IMR-90 (cell line): ENCODE data around the gene PYCR2. TPM values are rescaled to one million over a fixed set of nuclear protein-coding genes. Genes with fewer than 3 reads are reported as not detected.
"Not testable (repeated sequence)": the region's sequence is repeated elsewhere in the genome, so short reads cannot be mapped to it uniquely, and the experiment has no call there.

Experiments used
- ATAC-seq: fragments of 200-7000 bp; cut with Tn5 transposase; 2 replicates; pipeline ENCODE4 v1.9.1; 2020; ENCODE audit warnings: low read depth, mild to moderate bottlenecking, moderate library complexity
- BruUV-seq: library from RNA; stranded (reverse); fragments of 400-500 nt; replicated peaks from 2 replicates; lab custom pipeline; 2021; lab: Mats Ljungman, UMichigan
- CTCF ChIA-PET: fragments of 300-600 bp; formaldehyde crosslinking; extraction: SDS; loops from one replicate; lab custom pipeline; 2021; ENCODE audit warnings: antibody characterized with exemption; lab: Yijun Ruan, JAX
- POLR2A ChIA-PET: fragments of 300-600 bp; sonication (Branson Sonifier 250); formaldehyde crosslinking; loops from one replicate; lab custom pipeline; 2022; ENCODE audit warnings: antibody characterized with exemption; ENCODE audit not compliant: unreplicated experiment; lab: Charles Lee
- DNase-seq: peaks from one replicate; pipeline ENCODE4 v3.0.0; 2013
- H2AFZ ChIP-seq: replicated peaks from 2 replicates; pipeline ENCODE3; 2013; ENCODE audit warnings: low read length, mild to moderate bottlenecking; ENCODE audit not compliant: poor library complexity
- H2AK5ac ChIP-seq: 2 replicates; pipeline ENCODE4 v1.6.1; 2013; ENCODE audit warnings: low read depth, low read length, inconsistent platforms
- H2AK9ac ChIP-seq: replicated peaks from 2 replicates; pipeline ENCODE3; 2013; ENCODE audit warnings: mild to moderate bottlenecking, low read depth, low read length, moderate library complexity; ENCODE audit not compliant: poor library complexity
- H2BK120ac ChIP-seq: 2 replicates; pipeline ENCODE4 v1.6.1; 2013; ENCODE audit warnings: low read depth, low read length, inconsistent platforms
- H2BK15ac ChIP-seq: 3 replicates; pipeline ENCODE4 v1.6.1; 2013; ENCODE audit warnings: low read depth, low read length, inconsistent platforms
- H2BK20ac ChIP-seq: 2 replicates; pipeline ENCODE4 v1.6.1; 2013; ENCODE audit warnings: low read depth, mild to moderate bottlenecking, inconsistent platforms, low read length, moderate library complexity
- H2BK5ac ChIP-seq: 2 replicates; pipeline ENCODE4 v1.6.1; 2013; ENCODE audit warnings: mild to moderate bottlenecking, low read depth, low read length, inconsistent platforms; ENCODE audit not compliant: poor library complexity, severe bottlenecking
- H3K14ac ChIP-seq: replicated peaks from 2 replicates; pipeline ENCODE4 v1.6.1; 2013; ENCODE audit warnings: low read depth, low read length, inconsistent platforms
- H3K18ac ChIP-seq: 2 replicates; pipeline ENCODE4 v1.6.1; 2013; ENCODE audit warnings: low read depth, low read length, control low read depth
- H3K23ac ChIP-seq: 2 replicates; pipeline ENCODE4 v1.6.1; 2013; ENCODE audit warnings: low read depth, low read length, inconsistent platforms
- H3K27ac ChIP-seq: 2 replicates; pipeline ENCODE4 v1.5.1; 2013; ENCODE audit warnings: mild to moderate bottlenecking, control low read depth, low read length; ENCODE audit not compliant: insufficient read depth
- H3K27me3 ChIP-seq: 2 replicates; pipeline ENCODE4 v1.6.1; 2013; ENCODE audit warnings: low read length; ENCODE audit not compliant: control insufficient read depth, insufficient read depth
- H3K36me3 ChIP-seq: 2 replicates; pipeline ENCODE4 v1.6.1; 2013; ENCODE audit warnings: low read length, mixed read lengths; ENCODE audit not compliant: control insufficient read depth, insufficient read depth
- H3K4ac ChIP-seq: 2 replicates; pipeline ENCODE4 v1.6.1; 2013; ENCODE audit warnings: low read depth, low read length, inconsistent platforms
- H3K4me1 ChIP-seq: 2 replicates; pipeline ENCODE4 v1.6.1; 2013; ENCODE audit warnings: low read length, mixed read lengths; ENCODE audit not compliant: control insufficient read depth, insufficient read depth
- H3K4me2 ChIP-seq: 2 replicates; pipeline ENCODE4 v1.6.1; 2013; ENCODE audit warnings: low read depth, mild to moderate bottlenecking, control low read depth, low read length, moderate library complexity
- H3K4me3 ChIP-seq: 2 replicates; pipeline ENCODE4 v1.5.1; 2013; ENCODE audit warnings: low read depth, mild to moderate bottlenecking, control low read depth, low read length, moderate library complexity; ENCODE audit not compliant: insufficient read depth
- H3K56ac ChIP-seq: 2 replicates; pipeline ENCODE4 v1.6.1; 2013; ENCODE audit warnings: low read length, inconsistent platforms; ENCODE audit not compliant: insufficient read depth; ENCODE audit errors: extremely low read depth
- H3K79me1 ChIP-seq, 2 experiments: 2 replicates each; pipeline ENCODE4 v1.6.1; 2013; ENCODE audit warnings: low read length in 2 of 2, inconsistent platforms in 1 of 2, low read depth in 1 of 2
- H3K9ac ChIP-seq: 2 replicates; pipeline ENCODE4 v1.6.1; 2013; ENCODE audit warnings: low read depth, low read length, control low read depth
- H3K9me1 ChIP-seq: 2 replicates; pipeline ENCODE4 v1.6.1; 2013; ENCODE audit warnings: low read length, inconsistent platforms; ENCODE audit not compliant: insufficient read depth
- H3K9me3 ChIP-seq: 2 replicates; pipeline ENCODE4 v1.6.1; 2013; ENCODE audit warnings: low read length; ENCODE audit not compliant: control insufficient read depth, insufficient read depth
- H4K20me1 ChIP-seq: 2 replicates; pipeline ENCODE4 v1.6.1; 2013; ENCODE audit warnings: low read length, inconsistent platforms; ENCODE audit not compliant: insufficient read depth
- H4K5ac ChIP-seq: 2 replicates; pipeline ENCODE4 v1.6.1; 2013; ENCODE audit warnings: mild to moderate bottlenecking, low read depth, low read length, control low read depth
- H4K8ac ChIP-seq, 2 experiments: 2 replicates each; pipeline ENCODE4 v1.6.1; 2013; ENCODE audit warnings: low read depth in 2 of 2, low read length in 2 of 2, control low read depth in 1 of 2, inconsistent platforms in 1 of 2
- H4K91ac ChIP-seq: 2 replicates; pipeline ENCODE4 v1.6.1; 2013; ENCODE audit warnings: low read depth, low read length, inconsistent platforms; ENCODE audit not compliant: insufficient read depth
- WGBS, 2 experiments: methylation state at CpG; one replicate each; pipeline versions ENCODE4 v1.1.5 to v1.1.7; 2013; ENCODE audit warnings: missing lambda C conversion rate in 2 of 2; ENCODE audit not compliant: insufficient read length in 1 of 2; ENCODE audit errors: extremely low coverage in 2 of 2; 5-methylcytosine and 5-hydroxymethylcytosine counted together
- dilution Hi-C: fragments of 300-500 bp; cut with HindIII; formaldehyde crosslinking; loops from one replicate; pipeline ENCODE4 v1.14.3; 2018; ENCODE audit warnings: low sequenced_read_pairs; ENCODE audit not compliant: unreplicated experiment
- in situ Hi-C: fragments of 300-500 bp; cut with MboI; formaldehyde crosslinking; loops from 3 replicates; pipeline ENCODE4 v1.14.3; 2019; ENCODE audit warnings: low sequenced_read_pairs, inconsistent platforms, mixed read lengths
- intact Hi-C: fragments of 100-400 bp; cut with micrococcal nuclease; formaldehyde crosslinking; loops from 2 replicates; pipeline ENCODE4 v1.10.0; 2022
- polyA plus RNA-seq, 3 experiments: library from polyadenylated mRNA; depleted of rRNA; stranded (reverse); fragments of >200 nt; gene quantifications; 2 replicates each; pipeline ENCODE4 v1.2.3, GENCODE V29; 2012; ENCODE audit warnings: low replicate concordance in 1 of 3
- total RNA-seq: library from RNA; depleted of rRNA; stranded (reverse); fragments of >200 nt; gene quantifications from 2 replicates; pipeline ENCODE4 v1.2.3, GENCODE V29; 2012

Gene PYCR2
- total and polyA plus RNA-seq, 2 of the 4 experiments (the other 2 are of a cell fraction) = 34.4 to 68.1 TPM

DNA sequence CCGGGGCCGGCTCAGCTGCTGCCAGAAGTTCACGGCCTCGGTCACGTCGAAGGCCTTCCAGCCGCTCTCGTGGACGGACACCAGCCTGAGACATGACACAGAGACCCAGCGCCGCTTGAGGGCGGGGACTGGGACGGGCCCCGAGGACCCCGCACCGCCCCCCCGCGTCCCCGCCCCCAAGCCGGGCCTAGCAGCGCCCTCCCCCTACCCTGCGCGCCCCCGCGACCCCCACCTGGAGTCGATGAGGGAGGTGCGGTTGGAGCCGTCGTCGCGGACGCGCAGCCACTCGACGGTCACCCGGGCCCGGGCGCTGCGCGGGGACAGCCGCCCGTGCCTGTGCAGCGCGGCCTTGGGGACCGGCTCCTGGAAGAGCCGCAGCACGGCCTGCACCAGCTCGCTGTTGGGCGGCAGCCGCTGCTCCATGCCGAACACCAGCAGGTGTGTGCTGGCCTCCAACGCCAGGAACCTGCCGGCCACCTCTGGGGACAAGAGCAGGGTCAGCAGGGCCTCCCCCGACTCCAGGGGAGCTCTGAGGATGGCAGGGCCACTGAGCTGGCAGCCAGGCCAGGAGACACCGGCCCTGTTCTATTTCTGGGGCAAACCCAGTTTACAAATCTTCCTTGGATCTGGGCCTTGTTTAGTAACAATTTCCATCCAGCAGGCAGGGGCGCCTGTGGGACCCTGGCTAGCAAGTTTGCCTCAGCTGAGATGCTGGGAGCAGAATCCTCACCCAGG, 36.3 kb downstream of the PYCR2 start:
- BruUV-seq, CTCF ChIA-PET, H3K27ac ChIP-seq, H2BK5ac ChIP-seq, H3K4me2 ChIP-seq, in situ Hi-C loops, H3K56ac ChIP-seq, H4K8ac ChIP-seq, H3K4me1 ChIP-seq, H3K9me1 ChIP-seq, H2AK5ac ChIP-seq, dilution Hi-C loops, DNase-seq, H2BK120ac ChIP-seq, H3K9me3 ChIP-seq, H2AK9ac ChIP-seq, H3K14ac ChIP-seq, H4K91ac ChIP-seq, POLR2A ChIA-PET, ATAC-seq, H3K23ac ChIP-seq, H2AFZ ChIP-seq, H3K27me3 ChIP-seq, H3K9ac ChIP-seq, H4K20me1 ChIP-seq, H3K4me3 ChIP-seq, H2BK20ac ChIP-seq, H3K79me1 ChIP-seq, H3K4ac ChIP-seq, H3K36me3 ChIP-seq, H2BK15ac ChIP-seq, H3K18ac ChIP-seq, H4K5ac ChIP-seq, intact Hi-C loops: not testable (repeated sequence)
- 73% methylated on average over 3 of the region's 56 CpGs; no CpG with 5 or more reads in 1 of the 2 experiments for WGBS, 2 experiments
